ENCODE measurements around the gene HOMEZ. TPM values are rescaled to one million over a fixed set of nuclear protein-coding genes. Genes with fewer than 3 reads are reported as not detected.
"Not testable (repeated sequence)": the region's sequence is repeated elsewhere in the genome, so short reads cannot be mapped to it uniquely, and the experiment has no call there.

Gene HOMEZ
- total RNA-seq, 2 experiments from 2014 or later: 7.1 to 17.2 TPM

DNA sequence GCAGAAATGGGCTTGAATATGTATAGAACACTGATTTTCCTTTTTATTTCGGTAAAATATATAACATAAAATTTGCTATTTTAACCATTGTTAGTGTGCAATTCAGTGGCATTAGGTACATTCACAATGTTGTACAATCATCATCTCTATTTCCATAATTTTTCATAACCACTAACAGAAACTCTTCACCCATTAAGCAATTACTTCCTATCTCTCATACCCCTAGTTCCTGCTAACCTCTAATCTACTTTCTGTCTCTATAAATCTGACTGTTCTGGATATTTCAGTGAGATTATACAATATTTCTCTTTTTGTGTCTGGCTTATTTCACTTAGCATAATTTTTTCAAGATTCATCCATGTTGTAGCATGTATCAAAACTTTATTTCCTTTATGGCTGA, 57.1 kb downstream of the HOMEZ start:
- H3K36me3 ChIP-seq (ENCODE audit: insufficient read depth, low read length): no peaks in the 10 kb centered on the region
- no peak overlapping the region for H3K4me2 ChIP-seq (ENCODE audit: low read length)
- ChIA-PET POLR2A (no interaction called here), CTCF (ENCODE audit: unreplicated experiment) (no interaction called here)
- no peaks in the 10 kb centered on the region for H3K9me3 ChIP-seq (ENCODE audit: low read length)
- intact Hi-C loops (cut with micrococcal nuclease; ENCODE audit: unreplicated experiment): no loop called here
- no peaks in the 10 kb centered on the region for H3K4me1 ChIP-seq (ENCODE audit: insufficient read depth, low read length, poor library complexity, severe bottlenecking)
- BruUV-seq (replicated peaks): no TSS peak
- H3K27ac ChIP-seq (ENCODE audit: low read depth, low read length, poor library complexity, severe bottlenecking): no peak overlapping the region
- H2AFZ ChIP-seq (ENCODE audit: low read length): no peak overlapping the region
- TF ChIP-seq, protein P1, sequence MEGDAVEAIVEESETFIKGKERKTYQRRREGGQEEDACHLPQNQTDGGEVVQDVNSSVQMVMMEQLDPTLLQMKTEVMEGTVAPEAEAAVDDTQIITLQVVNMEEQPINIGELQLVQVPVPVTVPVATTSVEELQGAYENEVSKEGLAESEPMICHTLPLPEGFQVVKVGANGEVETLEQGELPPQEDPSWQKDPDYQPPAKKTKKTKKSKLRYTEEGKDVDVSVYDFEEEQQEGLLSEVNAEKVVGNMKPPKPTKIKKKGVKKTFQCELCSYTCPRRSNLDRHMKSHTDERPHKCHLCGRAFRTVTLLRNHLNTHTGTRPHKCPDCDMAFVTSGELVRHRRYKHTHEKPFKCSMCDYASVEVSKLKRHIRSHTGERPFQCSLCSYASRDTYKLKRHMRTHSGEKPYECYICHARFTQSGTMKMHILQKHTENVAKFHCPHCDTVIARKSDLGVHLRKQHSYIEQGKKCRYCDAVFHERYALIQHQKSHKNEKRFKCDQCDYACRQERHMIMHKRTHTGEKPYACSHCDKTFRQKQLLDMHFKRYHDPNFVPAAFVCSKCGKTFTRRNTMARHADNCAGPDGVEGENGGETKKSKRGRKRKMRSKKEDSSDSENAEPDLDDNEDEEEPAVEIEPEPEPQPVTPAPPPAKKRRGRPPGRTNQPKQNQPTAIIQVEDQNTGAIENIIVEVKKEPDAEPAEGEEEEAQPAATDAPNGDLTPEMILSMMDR (conservative IDR thresholded peaks at IDR 0.05; ENCODE audit: low read length): no peak
- no peak for TF ChIP-seq EZH2phosphoT487 (IDR thresholded peaks at IDR 0.05; ENCODE audit: borderline replicate concordance, low read depth, low read length)
- DNase-seq (ENCODE audit: low spot score): no peak
- no peak overlapping the region for H3K4me3 ChIP-seq (ENCODE audit: low read depth, low read length, poor library complexity, severe bottlenecking)
- H3K9me2 ChIP-seq (ENCODE audit: insufficient read depth, low read length): no peaks in the 10 kb centered on the region
- H4K20me1 ChIP-seq (ENCODE audit: insufficient read depth, low read length): no peaks in the 10 kb centered on the region
- H3K79me2 ChIP-seq (ENCODE audit: insufficient read depth, low read depth, low read length): no peaks in the 10 kb centered on the region

DNA sequence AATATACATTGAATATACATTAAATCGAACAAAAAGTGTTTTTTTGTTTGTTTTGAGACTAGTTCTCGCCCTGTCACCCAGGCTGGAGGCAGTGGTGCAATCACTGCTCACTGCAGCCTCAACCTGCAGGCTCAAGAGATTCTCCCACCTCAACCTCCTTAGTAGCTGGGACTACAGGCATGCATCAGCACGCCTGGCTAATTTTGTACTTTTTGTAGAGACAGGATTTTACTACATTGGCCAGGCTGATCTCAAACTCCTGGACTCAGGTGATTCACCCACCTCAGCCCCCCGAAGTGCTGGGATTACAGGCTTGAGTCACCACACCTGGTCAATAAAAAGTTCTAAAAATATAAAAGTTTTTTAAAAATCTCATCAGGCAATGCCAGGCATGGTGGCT, 58.4 kb downstream of the HOMEZ start:
- H3K79me2 ChIP-seq (ENCODE audit: insufficient read depth, low read depth, low read length): no peaks in the 10 kb centered on the region
- intact Hi-C loops (cut with micrococcal nuclease; ENCODE audit: unreplicated experiment): no loop called here

GRCh38 chr14:23224958-23225357, 61.0 kb downstream of the HOMEZ start:
- H3K27ac ChIP-seq (ENCODE audit: low read depth, low read length, poor library complexity, severe bottlenecking); H3K79me2 ChIP-seq (ENCODE audit: insufficient read depth, low read depth, low read length); H3K36me3 ChIP-seq (ENCODE audit: insufficient read depth, low read length); CTCF ChIA-PET (ENCODE audit: unreplicated experiment); H3K4me3 ChIP-seq (ENCODE audit: low read depth, low read length, poor library complexity, severe bottlenecking); POLR2A ChIA-PET; H3K9me3 ChIP-seq (ENCODE audit: low read length); H3K9me2 ChIP-seq (ENCODE audit: insufficient read depth, low read length); H2AFZ ChIP-seq (ENCODE audit: low read length); H3K4me2 ChIP-seq (ENCODE audit: low read length); H4K20me1 ChIP-seq (ENCODE audit: insufficient read depth, low read length); DNase-seq (ENCODE audit: low spot score); BruUV-seq (replicated peaks); intact Hi-C loops (cut with micrococcal nuclease; ENCODE audit: unreplicated experiment); H3K4me1 ChIP-seq (ENCODE audit: insufficient read depth, low read length, poor library complexity, severe bottlenecking): not testable (repeated sequence)

More for the DNA sequence above, 58.4 kb downstream of the HOMEZ start:
- Histone ChIP-seq H4K20me1 (ENCODE audit: insufficient read depth, low read length) (no peaks in the 10 kb centered on the region), H3K4me2 (ENCODE audit: low read length) (no peak overlapping the region), H3K27ac (ENCODE audit: low read depth, low read length, poor library complexity, severe bottlenecking) (no peak overlapping the region), H3K4me1 (ENCODE audit: insufficient read depth, low read length, poor library complexity, severe bottlenecking) (no peaks in the 10 kb centered on the region), H2AFZ (ENCODE audit: low read length) (no peak overlapping the region), H3K4me3 (ENCODE audit: low read depth, low read length, poor library complexity, severe bottlenecking) (no peak overlapping the region), H3K36me3 (ENCODE audit: insufficient read depth, low read length) (no peaks in the 10 kb centered on the region), H3K9me2 (ENCODE audit: insufficient read depth, low read length) (no peaks in the 10 kb centered on the region), H3K9me3 (ENCODE audit: low read length) (no peaks in the 10 kb centered on the region)
- DNase-seq (ENCODE audit: low spot score): no peak
- ChIA-PET POLR2A (interaction anchor here (0.6 kb wide), 1 partner anchor 9 kb away, joined by 3 read pairs; no protein-coding TSS in a partner anchor), CTCF (ENCODE audit: unreplicated experiment) (no interaction called here)
- BruUV-seq (replicated peaks): no TSS peak
- TF ChIP-seq EZH2phosphoT487 (IDR thresholded peaks at IDR 0.05; ENCODE audit: borderline replicate concordance, low read depth, low read length): no peak
- TF ChIP-seq, protein P1 (conservative IDR thresholded peaks at IDR 0.05; ENCODE audit: low read length): no peak

Small RNAs within 50 kb of the gene (small RNA-seq; reads per million reads assigned to genes)
- not detected for gene AL049829.1
- not detected for gene RNU6-1046P

Other genes with a start within 250 kb of the HOMEZ start
- gene PSMB11, start 243.9 kb downstream of the HOMEZ start, total RNA-seq (2014; rRNA removed; shearing (Covaris generic)): not detected in 2 replicates
- gene PSMB11, start 243.9 kb downstream of the HOMEZ start, total RNA-seq (2022): not detected in 2 replicates
- 1.1 and 1.5 TPM in 2 replicates for gene CDH24, start 228.6 kb downstream of the HOMEZ start, total RNA-seq (2014; rRNA removed; shearing (Covaris generic))
- 0.46 and 0.51 TPM in 2 replicates for gene CDH24, start 228.6 kb downstream of the HOMEZ start, total RNA-seq (2022)
- 107 and 130 TPM in 2 replicates for gene ACIN1, start 191.0 kb downstream of the HOMEZ start, total RNA-seq (2014; rRNA removed; shearing (Covaris generic))
- 203 and 206 TPM in 2 replicates for gene ACIN1, start 191.0 kb downstream of the HOMEZ start, total RNA-seq (2022)
- 25.9 and 44.5 TPM in 2 replicates for gene C14orf119, start 190.6 kb downstream of the HOMEZ start, total RNA-seq (2014; rRNA removed; shearing (Covaris generic))
- gene C14orf119, start 190.6 kb downstream of the HOMEZ start, total RNA-seq (2022): 37.0 and 42.4 TPM in 2 replicates
- gene CIROP, start 181.1 kb downstream of the HOMEZ start, total RNA-seq (2014; rRNA removed; shearing (Covaris generic)): not detected in 2 replicates
- gene CIROP, start 181.1 kb downstream of the HOMEZ start, total RNA-seq (2022): not detected in 2 replicates
- gene CEBPE, start 166.9 kb downstream of the HOMEZ start, total RNA-seq (2014; rRNA removed; shearing (Covaris generic)): 0.67 and 1.1 TPM in 2 replicates
- 2.2 and 2.3 TPM in 2 replicates for gene CEBPE, start 166.9 kb downstream of the HOMEZ start, total RNA-seq (2022)
- gene SLC7A8, start 102.5 kb downstream of the HOMEZ start, total RNA-seq (2014; rRNA removed; shearing (Covaris generic)): 0.49 and 4.0 TPM in 2 replicates
- 6.2 and 11.4 TPM in 2 replicates for gene SLC7A8, start 102.5 kb downstream of the HOMEZ start, total RNA-seq (2022)
- gene RNF212B, start 48.2 kb downstream of the HOMEZ start, total RNA-seq (2014; rRNA removed; shearing (Covaris generic)): not detected in 2 replicates
- not detected in 2 replicates for gene RNF212B, start 48.2 kb downstream of the HOMEZ start, total RNA-seq (2022)
- gene PPP1R3E, start 16.7 kb upstream of the HOMEZ start, total RNA-seq (2014; rRNA removed; shearing (Covaris generic)): 24.4 and 31.0 TPM in 2 replicates
- gene PPP1R3E, start 16.7 kb upstream of the HOMEZ start, total RNA-seq (2022): 95.5 and 102 TPM in 2 replicates
- gene BCL2L2, start 20.7 kb upstream of the HOMEZ start, total RNA-seq (2014; rRNA removed; shearing (Covaris generic)): 7.2 and 8.6 TPM in 2 replicates
- gene BCL2L2, start 20.7 kb upstream of the HOMEZ start, total RNA-seq (2022): 17.4 and 18.0 TPM in 2 replicates
- 120 and 167 TPM in 2 replicates for gene PABPN1, start 35.3 kb upstream of the HOMEZ start, total RNA-seq (2014; rRNA removed; shearing (Covaris generic))
- 314 and 319 TPM in 2 replicates for gene PABPN1, start 35.3 kb upstream of the HOMEZ start, total RNA-seq (2022)
- gene SLC22A17, start 66.8 kb upstream of the HOMEZ start, total RNA-seq (2014; rRNA removed; shearing (Covaris generic)): not detected in 2 replicates
- gene SLC22A17, start 66.8 kb upstream of the HOMEZ start, total RNA-seq (2022): not detected in 2 replicates
- not detected in 2 replicates for gene EFS, start 79.0 kb upstream of the HOMEZ start, total RNA-seq (2014; rRNA removed; shearing (Covaris generic))
- gene EFS, start 79.0 kb upstream of the HOMEZ start, total RNA-seq (2022): not detected in 2 replicates
- gene IL25, start 86.7 kb upstream of the HOMEZ start, total RNA-seq (2014; rRNA removed; shearing (Covaris generic)): not detected in 2 replicates
- not detected in 2 replicates for gene IL25, start 86.7 kb upstream of the HOMEZ start, total RNA-seq (2022)
- not detected in 2 replicates for gene CMTM5, start 90.9 kb upstream of the HOMEZ start, total RNA-seq (2014; rRNA removed; shearing (Covaris generic))
- not detected in 2 replicates for gene CMTM5, start 90.9 kb upstream of the HOMEZ start, total RNA-seq (2022)
- gene MYH6, start 122.1 kb upstream of the HOMEZ start, total RNA-seq (2014; rRNA removed; shearing (Covaris generic)): not detected in 2 replicates
- gene MYH6, start 122.1 kb upstream of the HOMEZ start, total RNA-seq (2022): not detected in 2 replicates
- not detected in 2 replicates for gene MYH7, start 149.5 kb upstream of the HOMEZ start, total RNA-seq (2014; rRNA removed; shearing (Covaris generic))
- not detected in 2 replicates for gene MYH7, start 149.5 kb upstream of the HOMEZ start, total RNA-seq (2022)
- 53.6 and 87.1 TPM in 2 replicates for gene NGDN, start 183.6 kb upstream of the HOMEZ start, total RNA-seq (2014; rRNA removed; shearing (Covaris generic))
- gene NGDN, start 183.6 kb upstream of the HOMEZ start, total RNA-seq (2022): 48.7 and 57.5 TPM in 2 replicates

Measured in OCI-LY7 (cell line).